ENCODE measurements around the gene TCEA3. TPM values are rescaled to one million over a fixed set of nuclear protein-coding genes. Genes with fewer than 3 reads are reported as not detected.

Gene TCEA3
- total and polyA plus RNA-seq, 8 donors, result 44.1 to 155 (median 83.3) TPM

GRCh38 chr1:23433122-23433521, 8.6 kb upstream of the TCEA3 start:
- no peak for DNase-seq
- H3K27me3 ChIP-seq, result no peaks in the 10 kb centered on the region
- intact Hi-C loops (cut with DNase I; ENCODE audit: low total_unique reads), result no loop called here
- H3K4me3 ChIP-seq, result no peak overlapping the region
- H3K27ac ChIP-seq, result no peak overlapping the region
- 91 to 97% (median 96%) methylated on average over 10 of the region's 10 CpGs for whole genome bisulfite sequencing, 5 donors
- peaks cover 44 to 96% (median 92%) of the 10 kb centered on the region in 4 donors for H3K36me3 ChIP-seq
- TF ChIP-seq POLR2AphosphoS5 (IDR thresholded peaks at IDR 0.05) (no peak), POLR2A (IDR thresholded peaks at IDR 0.05) (no peak), EP300 (IDR thresholded peaks at IDR 0.05) (no peak)
- TF ChIP-seq, protein P1, sequence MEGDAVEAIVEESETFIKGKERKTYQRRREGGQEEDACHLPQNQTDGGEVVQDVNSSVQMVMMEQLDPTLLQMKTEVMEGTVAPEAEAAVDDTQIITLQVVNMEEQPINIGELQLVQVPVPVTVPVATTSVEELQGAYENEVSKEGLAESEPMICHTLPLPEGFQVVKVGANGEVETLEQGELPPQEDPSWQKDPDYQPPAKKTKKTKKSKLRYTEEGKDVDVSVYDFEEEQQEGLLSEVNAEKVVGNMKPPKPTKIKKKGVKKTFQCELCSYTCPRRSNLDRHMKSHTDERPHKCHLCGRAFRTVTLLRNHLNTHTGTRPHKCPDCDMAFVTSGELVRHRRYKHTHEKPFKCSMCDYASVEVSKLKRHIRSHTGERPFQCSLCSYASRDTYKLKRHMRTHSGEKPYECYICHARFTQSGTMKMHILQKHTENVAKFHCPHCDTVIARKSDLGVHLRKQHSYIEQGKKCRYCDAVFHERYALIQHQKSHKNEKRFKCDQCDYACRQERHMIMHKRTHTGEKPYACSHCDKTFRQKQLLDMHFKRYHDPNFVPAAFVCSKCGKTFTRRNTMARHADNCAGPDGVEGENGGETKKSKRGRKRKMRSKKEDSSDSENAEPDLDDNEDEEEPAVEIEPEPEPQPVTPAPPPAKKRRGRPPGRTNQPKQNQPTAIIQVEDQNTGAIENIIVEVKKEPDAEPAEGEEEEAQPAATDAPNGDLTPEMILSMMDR (IDR thresholded peaks at IDR 0.05), result no peak
- no peaks in the 10 kb centered on the region for H3K9me3 ChIP-seq
- peaks cover 0 to 14% (median 4%) of the 10 kb centered on the region in 4 donors for H3K4me1 ChIP-seq

- TF ChIP-seq POLR2A (IDR thresholded peaks at IDR 0.05), result no peak
- TF ChIP-seq, protein P1 (IDR thresholded peaks at IDR 0.05), result no peak
- TF ChIP-seq EP300 (IDR thresholded peaks at IDR 0.05), result no peak
- TF ChIP-seq POLR2AphosphoS5 (IDR thresholded peaks at IDR 0.05), result no peak
Measured at GRCh38 chr1:23431431-23431830, 6.9 kb upstream of the TCEA3 start.

GRCh38 chr1:23430803-23431202, 6.3 kb upstream of the TCEA3 start:
- 94 to 99% (median 97%) methylated on average over 10 to 12 of the region's 12 CpGs for WGBS, 5 donors
- intact Hi-C loops (cut with DNase I; ENCODE audit: low total_unique reads), result no loop called here
- no peak for DNase-seq
- H3K36me3 ChIP-seq, result peaks cover 42 to 79% (median 74%) of the 10 kb centered on the region in 4 donors
- no peaks in the 10 kb centered on the region for H3K9me3 ChIP-seq
- H3K27ac ChIP-seq, result no peak overlapping the region
- H3K4me1 ChIP-seq, result peaks cover 0 to under 1% (median 0%) of the 10 kb centered on the region in 4 donors
- H3K4me3 ChIP-seq, result no peak overlapping the region
- no peak for TF ChIP-seq POLR2A (IDR thresholded peaks at IDR 0.05)
- no peak for TF ChIP-seq POLR2AphosphoS5 (IDR thresholded peaks at IDR 0.05)
- no peak for TF ChIP-seq EP300 (IDR thresholded peaks at IDR 0.05)
- TF ChIP-seq, protein P1 (IDR thresholded peaks at IDR 0.05), result no peak
- no peaks in the 10 kb centered on the region for H3K27me3 ChIP-seq

More at GRCh38 chr1:23431431-23431830, 6.9 kb upstream of the TCEA3 start:
- no peak overlapping the region for H3K27ac ChIP-seq
- no peak for DNase-seq
- H3K9me3 ChIP-seq, result no peaks in the 10 kb centered on the region
- intact Hi-C loops (cut with DNase I; ENCODE audit: low total_unique reads), result no loop called here
- WGBS, 5 donors, result 89 to 99% (median 97%) methylated on average over 5 of the region's 5 CpGs
- no peaks in the 10 kb centered on the region for H3K27me3 ChIP-seq
- H3K4me3 ChIP-seq, result no peak overlapping the region
- peaks cover 42 to 85% (median 79%) of the 10 kb centered on the region in 4 donors for H3K36me3 ChIP-seq
- H3K4me1 ChIP-seq, result peaks cover 0 to 7% (median 1%) of the 10 kb centered on the region in 4 donors

GRCh38 chr1:23428136-23428905, 3.8 kb upstream of the TCEA3 start:
- Histone ChIP-seq H3K4me1 (peaks cover 7 to 23% (median 20%) of the 10 kb centered on the region in 4 donors), H3K27me3 (peaks cover 0 to 21% (median 6%) of the 10 kb centered on the region in 3 donors), H3K4me3 (no peak overlapping the region), H3K9me3 (no peaks in the 10 kb centered on the region), H3K36me3 (peaks cover 25 to 54% (median 49%) of the 10 kb centered on the region in 4 donors), H3K27ac (no peak overlapping the region)
- no peak for DNase-seq
- TF ChIP-seq POLR2A (IDR thresholded peaks at IDR 0.05), result no peak
- TF ChIP-seq POLR2AphosphoS5 (IDR thresholded peaks at IDR 0.05), result no peak
- TF ChIP-seq, protein P1 (IDR thresholded peaks at IDR 0.05), result no peak
- TF ChIP-seq EP300 (IDR thresholded peaks at IDR 0.05), result no peak
- 78 to 95% (median 81%) methylated on average over 2 of the region's 2 CpGs for WGBS, 5 donors
- intact Hi-C loops (cut with DNase I; ENCODE audit: low total_unique reads), result no loop called here

Measured in stomach (tissue), 9 donors.